GM23338 (cell line): ENCODE measurements around the gene PROX2. TPM values are rescaled to one million over a fixed set of nuclear protein-coding genes. Genes with fewer than 3 reads are reported as not detected.
A peak's percentile ranks its signal among the peaks of the same experiment; 100 is the strongest.

Source experiments
- ATAC-seq: fragments of 200-7000 bp; cut with Tn5 transposase; 3 replicates; pipeline ENCODE4 v1.9.1; 2020
- DNase-seq: peaks from one replicate; pipeline ENCODE4 v3.0.0-alpha.2; 2015; ENCODE audit warnings: low spot score
- H2AFZ ChIP-seq: fragments of 200-600 bp; sonication (generic); 2 replicates; pipeline ENCODE4 v1.8.0; 2016; ENCODE audit warnings: antibody characterized with exemption, mild to moderate bottlenecking, moderate library complexity
- H3F3A ChIP-seq: fragments of 200-600 bp; sonication (generic); replicated peaks from 2 replicates; pipeline ENCODE4 v1.8.0; 2017; ENCODE audit warnings: antibody characterized with exemption, mixed run types, low read depth
- H3K27ac ChIP-seq: fragments of 200-600 bp; sonication (generic); 2 replicates; pipeline ENCODE4 v1.6.1; 2016; ENCODE audit warnings: low read depth
- H3K27me3 ChIP-seq: fragments of 200-600 bp; sonication (generic); 2 replicates; pipeline ENCODE4 v1.8.0; 2016; ENCODE audit warnings: mild to moderate bottlenecking, mixed run types, moderate library complexity; ENCODE audit not compliant: insufficient read depth
- H3K36me3 ChIP-seq: fragments of 200-600 bp; sonication (generic); 2 replicates; pipeline ENCODE4 v1.8.0; 2016; ENCODE audit warnings: mild to moderate bottlenecking; ENCODE audit not compliant: insufficient read depth
- H3K4me1 ChIP-seq: fragments of 200-600 bp; sonication (generic); 2 replicates; pipeline ENCODE4 v1.8.0; 2016; ENCODE audit warnings: mild to moderate bottlenecking, moderate library complexity; ENCODE audit not compliant: insufficient read depth
- H3K4me2 ChIP-seq: fragments of 200-600 bp; sonication (generic); 2 replicates; pipeline ENCODE4 v1.7.1; 2017; ENCODE audit warnings: mixed run types
- H3K4me3 ChIP-seq: fragments of 200-600 bp; sonication (generic); 2 replicates; pipeline ENCODE4 v1.6.1; 2016; ENCODE audit warnings: mixed run types
- H3K79me2 ChIP-seq: fragments of 200-600 bp; sonication (generic); replicated peaks from 2 replicates; pipeline ENCODE4 v1.8.0; 2017; ENCODE audit warnings: mild to moderate bottlenecking; ENCODE audit not compliant: insufficient read depth
- H3K9me2 ChIP-seq: fragments of 200-600 bp; sonication (generic); 2 replicates; pipeline ENCODE4 v1.8.0; 2017; ENCODE audit not compliant: insufficient read depth
- H4K20me1 ChIP-seq: fragments of 200-600 bp; sonication (generic); replicated peaks from 2 replicates; pipeline ENCODE4 v1.8.0; 2017; ENCODE audit warnings: mild to moderate bottlenecking; ENCODE audit not compliant: insufficient read depth
- H3K27ac Mint-ChIP-seq: 2 replicates; pipeline ENCODE4 v1.8.0; 2020; ENCODE audit warnings: inconsistent platforms, mild to moderate bottlenecking, moderate library complexity, mixed read lengths
- H3K27me3 Mint-ChIP-seq: 3 replicates; pipeline ENCODE4 v1.8.0; 2022; ENCODE audit warnings: low read depth, mild to moderate bottlenecking, moderate library complexity, mixed read lengths, inconsistent platforms; ENCODE audit not compliant: insufficient read depth, poor library complexity
- H3K36me3 Mint-ChIP-seq: 3 replicates; pipeline ENCODE4 v1.8.0; 2021; ENCODE audit warnings: low read depth, mild to moderate bottlenecking, inconsistent platforms, moderate library complexity, mixed read lengths
- H3K4me1 Mint-ChIP-seq: 3 replicates; pipeline ENCODE4 v1.8.0; 2020; ENCODE audit warnings: mild to moderate bottlenecking, inconsistent platforms, mixed read lengths
- H3K4me3 Mint-ChIP-seq: 3 replicates; pipeline ENCODE4 v1.8.0; 2021; ENCODE audit warnings: moderate library complexity, mild to moderate bottlenecking, inconsistent platforms, mixed read lengths
- H3K9me3 Mint-ChIP-seq: 3 replicates; pipeline ENCODE4 v1.8.0; 2020; ENCODE audit warnings: moderate library complexity, mild to moderate bottlenecking, inconsistent platforms, mixed read lengths
- CREB1 ChIP-seq: fragments of 250-450 bp; sonication (Bioruptor Pico); IDR thresholded peaks from 2 replicates; pipeline ENCODE4 v1.5.0; 2020; ENCODE audit warnings: low read depth, mild to moderate bottlenecking, moderate library complexity
- EZH2 ChIP-seq: fragments of 200-600 bp; sonication (generic); IDR thresholded peaks from one replicate; pipeline ENCODE4 v1.8.0; 2017; ENCODE audit warnings: antibody characterized with exemption, mild to moderate bottlenecking, low read depth; ENCODE audit not compliant: unreplicated experiment
- NANOG ChIP-seq: IDR thresholded peaks from 2 replicates; pipeline ENCODE4 v1.6.1; 2016; ENCODE audit warnings: antibody characterized with exemption, borderline replicate concordance
- POLR2AphosphoS5 ChIP-seq: IDR thresholded peaks from 2 replicates; pipeline ENCODE4 v1.6.1; 2016; ENCODE audit warnings: antibody characterized with exemption, low read depth
- STAT1 ChIP-seq: IDR thresholded peaks from one replicate; pipeline ENCODE4 v1.6.1; 2016; ENCODE audit warnings: antibody characterized with exemption; ENCODE audit not compliant: unreplicated experiment
- ZNF114 ChIP-seq: fragments of 250-450 bp; sonication (Bioruptor Pico); IDR thresholded peaks from 2 replicates; pipeline ENCODE4 v1.5.0; 2020; ENCODE audit warnings: mild to moderate bottlenecking, moderate library complexity
- ZNF331 ChIP-seq: fragments of 250-450 bp; sonication (Bioruptor Pico); IDR thresholded peaks from 2 replicates; pipeline ENCODE4 v1.5.0; 2020; ENCODE audit warnings: low read depth, mild to moderate bottlenecking, moderate library complexity
- ZNF462 ChIP-seq: fragments of 250-450 bp; sonication (Bioruptor Pico); IDR thresholded peaks from 2 replicates; pipeline ENCODE4 v1.5.0; 2020; ENCODE audit warnings: mild to moderate bottlenecking, moderate library complexity
- polyA plus RNA-seq: library from polyadenylated mRNA; unstranded; fragments of >200 nt; fragmentation: Nextera tagmentation; extraction: Ambion mirVana; gene quantifications from 2 replicates; pipeline ENCODE4 v1.2.1, GENCODE V29; 2016
- total RNA-seq: library from RNA; depleted of rRNA; stranded (reverse); fragments of >200 nt; shearing (Covaris generic); gene quantifications from 2 replicates; pipeline ENCODE4 v1.2.3, GENCODE V29; 2014
- TF ChIP-seq, protein P1 (sequence below): IDR thresholded peaks from 2 replicates; pipeline ENCODE4 v1.6.1; 2016; ENCODE audit warnings: antibody characterized with exemption
- TF ChIP-seq, protein P2 (sequence below), 2 experiments: fragments of 200-600 bp in 1 of 2; sonication (generic) in 1 of 2; conservative IDR thresholded peaks; 2 replicates each; pipeline versions ENCODE4 v1.5.1 to v1.6.1; 2016 to 2017; ENCODE audit warnings: antibody characterized with exemption in 2 of 2, low read depth in 2 of 2, mild to moderate bottlenecking in 2 of 2, moderate library complexity in 1 of 2

PROX2 gene
- total and polyA plus RNA-seq, 2 experiments from 2014 or later: 0.06 TPM; not detected in 1

DNA sequence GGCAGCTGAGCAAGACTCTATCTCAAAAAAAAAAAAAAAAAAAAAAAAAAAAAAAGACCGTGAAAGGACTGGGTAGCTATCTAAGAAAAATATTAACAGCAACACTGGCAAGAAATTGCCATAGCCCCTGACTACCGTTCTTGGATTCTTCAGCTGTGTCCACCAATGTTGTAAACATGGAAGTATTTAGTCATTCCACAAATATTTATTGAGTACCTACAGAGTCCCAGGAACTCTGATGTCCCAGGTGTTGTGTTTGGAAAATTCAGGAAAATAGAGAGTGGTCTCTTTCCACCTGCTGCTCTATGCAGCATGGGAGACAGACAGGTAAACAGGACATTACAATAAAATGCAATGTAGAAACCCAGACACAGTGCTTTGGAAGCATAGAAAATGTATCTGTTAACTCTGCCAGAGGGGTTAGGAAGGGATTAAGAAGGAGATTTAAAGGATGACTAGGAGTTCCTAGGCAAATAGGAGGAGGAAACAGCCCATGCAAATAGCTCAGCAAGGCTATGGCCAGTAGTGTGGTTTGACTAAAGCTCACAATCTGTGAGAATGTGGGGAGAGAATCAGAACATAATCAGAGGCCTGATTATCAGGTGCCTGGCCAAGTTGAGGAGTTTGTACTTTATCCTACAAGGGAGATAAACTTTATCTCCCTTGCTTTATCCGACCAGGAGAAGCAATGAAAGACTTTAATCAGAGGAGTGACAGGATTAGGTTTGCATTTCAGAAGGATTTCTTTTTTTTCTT lies 3.7 kb upstream of the PROX2 start (continued):
- TF ChIP-seq ZNF462 (CRISPR knock-in tag) (no peak), ZNF114 (CRISPR knock-in tag) (no peak), ZNF331 (CRISPR knock-in tag) (no peak), EZH2 (no peak), NANOG (no peak), CREB1 (CRISPR knock-in tag) (no peak)
- TF ChIP-seq, protein P1, sequence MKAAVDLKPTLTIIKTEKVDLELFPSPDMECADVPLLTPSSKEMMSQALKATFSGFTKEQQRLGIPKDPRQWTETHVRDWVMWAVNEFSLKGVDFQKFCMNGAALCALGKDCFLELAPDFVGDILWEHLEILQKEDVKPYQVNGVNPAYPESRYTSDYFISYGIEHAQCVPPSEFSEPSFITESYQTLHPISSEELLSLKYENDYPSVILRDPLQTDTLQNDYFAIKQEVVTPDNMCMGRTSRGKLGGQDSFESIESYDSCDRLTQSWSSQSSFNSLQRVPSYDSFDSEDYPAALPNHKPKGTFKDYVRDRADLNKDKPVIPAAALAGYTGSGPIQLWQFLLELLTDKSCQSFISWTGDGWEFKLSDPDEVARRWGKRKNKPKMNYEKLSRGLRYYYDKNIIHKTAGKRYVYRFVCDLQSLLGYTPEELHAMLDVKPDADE: no peak

- H3K27me3 ChIP-seq: no peaks in the 10 kb centered on the region
- peaks cover 5% of the 10 kb centered on the region; the same call in 1 of the 2 replicates for H3K4me1 ChIP-seq
- Mint-ChIP-seq H3K27me3 (peaks cover 9% of the 10 kb centered on the region), H3K36me3 (no peaks in the 10 kb centered on the region), H3K9me3 (no peaks in the 10 kb centered on the region), H3K4me1 (peaks cover 12% of the 10 kb centered on the region), H3K4me3 (no peak overlapping the region), H3K27ac (no peak overlapping the region)
- TF ChIP-seq, protein P1: no peak
- TF ChIP-seq EZH2 (no peak), POLR2AphosphoS5 (no peak), STAT1 (no peak)
- TF ChIP-seq, protein P2, sequence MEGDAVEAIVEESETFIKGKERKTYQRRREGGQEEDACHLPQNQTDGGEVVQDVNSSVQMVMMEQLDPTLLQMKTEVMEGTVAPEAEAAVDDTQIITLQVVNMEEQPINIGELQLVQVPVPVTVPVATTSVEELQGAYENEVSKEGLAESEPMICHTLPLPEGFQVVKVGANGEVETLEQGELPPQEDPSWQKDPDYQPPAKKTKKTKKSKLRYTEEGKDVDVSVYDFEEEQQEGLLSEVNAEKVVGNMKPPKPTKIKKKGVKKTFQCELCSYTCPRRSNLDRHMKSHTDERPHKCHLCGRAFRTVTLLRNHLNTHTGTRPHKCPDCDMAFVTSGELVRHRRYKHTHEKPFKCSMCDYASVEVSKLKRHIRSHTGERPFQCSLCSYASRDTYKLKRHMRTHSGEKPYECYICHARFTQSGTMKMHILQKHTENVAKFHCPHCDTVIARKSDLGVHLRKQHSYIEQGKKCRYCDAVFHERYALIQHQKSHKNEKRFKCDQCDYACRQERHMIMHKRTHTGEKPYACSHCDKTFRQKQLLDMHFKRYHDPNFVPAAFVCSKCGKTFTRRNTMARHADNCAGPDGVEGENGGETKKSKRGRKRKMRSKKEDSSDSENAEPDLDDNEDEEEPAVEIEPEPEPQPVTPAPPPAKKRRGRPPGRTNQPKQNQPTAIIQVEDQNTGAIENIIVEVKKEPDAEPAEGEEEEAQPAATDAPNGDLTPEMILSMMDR (conservative IDR thresholded peaks at IDR 0.05; ENCODE audit: low read depth in 2 of 2): no peak
- DNase-seq (no peak), ATAC-seq (no peak)
- no peaks in the 10 kb centered on the region for H3K9me2 ChIP-seq
- H3K4me3 ChIP-seq: no peak overlapping the region
- H4K20me1 ChIP-seq: no peaks in the 10 kb centered on the region
- no peaks in the 10 kb centered on the region for H3K79me2 ChIP-seq
- no peak overlapping the region for H3K4me2 ChIP-seq
- H3K27ac ChIP-seq: no peak overlapping the region
- H3K36me3 ChIP-seq: no peaks in the 10 kb centered on the region
- H3F3A ChIP-seq: no peaks in the 10 kb centered on the region
- H2AFZ ChIP-seq: 0 out of 2 replicates have a peak overlapping the region, but pooled peaks have one; percentile 96
Observed at GRCh38 chr14:74875204-74875603, 741 bp downstream of the PROX2 start.
